ENCODE results near the gene TSPAN6.

The TSPAN6 gene

GRCh38 chrX:100647095-100647494 lies 10.5 kb upstream of the TSPAN6 start:
- no peak for DNase-seq

- DNase-seq = no peak
These were observed 8.5 kb upstream of the TSPAN6 start for GRCh38 chrX:100645106-100645505.

DNA sequence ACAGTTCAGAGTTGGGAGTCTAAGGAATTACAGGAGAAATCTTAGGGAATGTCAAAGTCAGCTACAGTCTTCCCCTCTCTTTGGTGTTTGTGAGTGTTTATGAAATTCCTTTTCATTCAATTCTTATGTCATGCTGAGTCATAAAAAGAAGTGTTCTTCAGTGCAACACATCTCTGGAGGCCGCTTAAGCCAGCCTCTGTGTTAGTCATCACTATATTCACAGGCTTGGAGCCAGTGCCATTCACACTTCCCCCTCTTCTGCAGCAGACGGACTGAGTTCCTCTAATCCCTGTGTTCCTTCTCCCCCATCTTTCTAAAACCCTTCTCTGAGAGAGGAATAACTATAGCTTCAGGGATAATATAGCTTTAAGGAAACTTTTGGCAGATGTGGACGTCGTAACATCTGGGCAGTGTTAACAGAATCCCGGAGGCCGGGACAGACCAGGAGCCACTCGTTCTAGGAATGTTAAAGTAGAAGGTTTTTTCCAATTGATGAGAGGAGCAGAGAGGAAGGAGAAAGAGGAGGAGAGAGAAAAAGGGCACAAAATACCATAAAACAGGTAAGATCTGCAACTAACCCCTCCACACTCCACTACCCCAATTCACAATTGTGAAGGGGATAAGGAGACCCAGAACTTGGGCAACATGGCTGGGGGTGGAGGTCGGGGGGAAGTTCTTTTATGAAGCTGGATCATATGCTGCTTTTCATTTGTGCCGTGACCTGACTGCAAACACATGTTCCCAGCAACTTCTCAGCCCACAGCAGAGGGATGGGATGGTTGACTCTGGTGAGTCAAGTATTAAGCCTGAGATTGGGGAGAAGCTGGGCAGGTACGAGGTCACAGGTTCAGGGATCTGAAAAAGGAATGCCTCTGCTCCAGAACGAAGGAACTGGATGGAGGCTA lies 7.6 kb upstream of the TSPAN6 start, which contains the start of gene SRPX2:
SRPX2 (plus strand) TSS at position 244 of the 905 bp plus-strand sequence. CDS start 2,124 bp downstream, outside the sequence.
- DNase-seq = no peak

DNA sequence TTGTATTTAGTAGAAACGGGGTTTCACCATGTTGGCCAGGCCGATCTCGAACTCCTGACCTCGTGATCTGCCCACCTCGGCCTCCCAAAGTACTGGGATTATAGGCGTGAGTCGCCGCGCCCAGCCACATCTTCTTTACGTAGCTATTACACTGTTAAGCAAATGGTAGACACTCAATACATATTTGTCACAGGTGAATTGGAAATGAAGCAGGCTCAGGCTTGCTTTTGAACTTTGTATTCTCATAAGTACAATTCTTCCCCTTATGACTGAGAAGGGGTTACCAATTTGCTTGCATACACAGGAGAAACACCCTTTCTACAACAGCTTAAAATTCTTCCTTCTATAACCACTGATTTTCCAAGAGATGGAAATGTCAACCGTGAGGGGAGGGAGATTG lies 6.6 kb upstream of the TSPAN6 start:
- DNase-seq = no peak

GRCh38 chrX:100642290-100642689 lies 5.7 kb upstream of the TSPAN6 start:
- no peak for DNase-seq

DNA sequence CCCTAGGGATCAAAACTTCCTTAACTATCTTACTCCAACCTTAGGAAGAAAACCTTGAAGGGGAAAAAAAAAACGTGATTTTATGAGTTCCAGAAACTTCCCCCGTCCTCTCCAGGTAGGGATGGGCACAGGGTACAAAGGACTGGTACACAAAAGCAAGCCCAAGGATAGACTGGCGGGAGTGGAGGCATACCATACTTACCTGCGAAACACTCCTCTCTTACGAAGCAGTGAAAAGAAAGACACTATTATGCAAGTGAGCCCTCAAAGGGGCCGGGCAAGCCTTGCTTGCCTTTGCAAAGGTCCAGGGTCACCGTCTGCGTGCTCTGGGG lies 651 bp downstream of the TSPAN6 start:
- no peak for DNase-seq

GRCh38 chrX:100635040-100635439 lies 1.6 kb downstream of the TSPAN6 start:
- no peak for DNase-seq

DNA sequence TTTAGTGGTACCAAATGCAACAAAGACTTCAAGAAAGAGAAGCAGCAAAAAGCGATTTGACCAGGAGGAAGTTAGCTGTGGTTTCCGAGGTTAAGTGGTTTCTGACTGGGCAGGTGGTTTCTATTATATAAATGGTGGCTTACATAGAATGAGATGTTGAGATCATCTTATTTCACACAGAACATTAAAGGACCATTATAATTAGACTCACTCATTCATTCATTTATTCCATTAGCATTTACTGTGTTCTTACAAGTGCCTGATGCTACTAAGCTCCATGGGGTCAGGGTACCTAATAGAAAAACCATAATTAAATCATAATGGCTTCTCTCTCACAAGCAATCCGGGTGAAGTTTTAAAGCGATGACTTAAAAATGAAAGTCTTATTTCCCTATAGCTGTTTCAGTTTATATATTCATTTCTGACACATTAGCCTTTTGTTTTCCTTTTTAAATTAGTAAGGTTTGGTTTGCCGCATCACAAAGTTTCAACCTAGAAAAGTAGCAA lies 10.6 kb downstream of the TSPAN6 start:
- no peak for DNase-seq

- no peak for DNase-seq
These were observed 13.6 kb downstream of the TSPAN6 start for GRCh38 chrX:100623001-100623400.

- no peak for DNase-seq
These were observed 21.6 kb downstream of the TSPAN6 start for GRCh38 chrX:100615005-100615404.

DNA sequence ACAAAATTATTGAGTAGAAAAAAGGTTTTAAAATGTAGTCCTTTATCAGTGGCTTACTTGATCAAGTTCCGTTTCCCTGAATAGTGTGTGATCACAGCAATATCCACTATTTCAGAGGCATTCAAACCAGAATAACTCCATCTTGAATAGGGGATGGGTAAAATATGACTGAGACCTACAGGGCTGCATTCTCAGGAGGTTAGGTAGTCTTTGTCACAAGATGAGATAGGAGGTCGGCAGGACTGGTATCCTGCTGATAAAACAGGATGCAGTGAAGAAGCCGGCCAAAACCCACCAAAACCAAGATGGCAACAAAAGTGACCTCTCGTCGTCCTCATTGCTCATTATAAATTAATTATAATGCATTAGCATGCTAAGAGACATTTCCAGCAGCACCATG lies 24.7 kb downstream of the TSPAN6 start:
- DNase-seq = no peak

GRCh38 chrX:100609591-100609990 lies 27.0 kb downstream of the TSPAN6 start:
- no peak for DNase-seq

DNA sequence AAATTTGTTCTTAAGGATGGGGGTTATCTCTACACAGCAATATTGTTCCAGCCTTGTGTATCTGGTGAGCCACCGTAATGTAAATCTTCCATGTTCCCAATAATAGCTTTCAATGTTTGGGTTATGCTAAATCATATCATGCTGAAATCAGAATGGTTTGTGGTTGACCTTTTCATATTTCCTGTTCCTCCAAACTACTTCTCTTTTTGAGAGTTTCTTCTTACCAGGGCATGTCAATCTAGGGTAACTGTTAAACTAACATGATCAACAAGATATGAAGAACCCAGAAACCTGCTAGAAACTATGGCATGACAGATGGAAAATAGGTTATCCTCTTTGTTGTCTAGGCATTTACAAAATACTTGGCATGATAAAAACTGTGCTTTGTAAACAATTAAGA lies 29.9 kb downstream of the TSPAN6 start:
- no peak for DNase-seq

GRCh38 chrX:100600758-100601157 lies 35.8 kb downstream of the TSPAN6 start:
- DNase-seq = no peak

GRCh38 chrX:100600340-100600739 lies 36.3 kb downstream of the TSPAN6 start:
- no peak for DNase-seq

DNA sequence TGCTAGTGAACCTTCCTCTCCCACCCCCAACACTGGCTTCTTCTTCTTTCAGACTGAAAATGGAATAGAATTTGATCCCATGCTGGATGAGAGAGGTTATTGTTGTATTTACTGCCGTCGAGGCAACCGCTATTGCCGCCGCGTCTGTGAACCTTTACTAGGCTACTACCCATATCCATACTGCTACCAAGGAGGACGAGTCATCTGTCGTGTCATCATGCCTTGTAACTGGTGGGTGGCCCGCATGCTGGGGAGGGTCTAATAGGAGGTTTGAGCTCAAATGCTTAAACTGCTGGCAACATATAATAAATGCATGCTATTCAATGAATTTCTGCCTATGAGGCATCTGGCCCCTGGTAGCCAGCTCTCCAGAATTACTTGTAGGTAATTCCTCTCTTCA lies 37.1 kb downstream of the TSPAN6 start:
- no peak for DNase-seq

- no peak for DNase-seq
These were observed 40.0 kb downstream of the TSPAN6 start for GRCh38 chrX:100596601-100597000.

DNA sequence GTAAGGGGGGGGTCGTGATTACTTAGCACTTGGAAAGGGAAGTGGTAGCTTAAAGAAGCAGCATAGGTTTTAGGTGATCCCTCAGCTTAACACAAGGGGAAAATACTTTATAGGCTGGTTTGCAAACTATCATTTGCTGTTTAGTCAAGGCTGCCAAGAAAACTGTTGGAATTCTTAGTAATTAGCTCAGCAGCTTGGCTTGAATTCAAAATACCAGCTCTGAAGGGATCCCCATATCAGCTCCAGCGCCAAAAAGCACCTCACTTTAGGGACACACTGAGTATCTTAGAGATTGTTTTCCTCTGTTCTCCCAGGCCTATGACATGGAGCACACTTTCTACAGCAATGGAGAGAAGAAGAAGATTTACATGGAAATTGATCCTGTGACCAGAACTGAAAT lies 43.0 kb downstream of the TSPAN6 start:
- DNase-seq = no peak

DNA sequence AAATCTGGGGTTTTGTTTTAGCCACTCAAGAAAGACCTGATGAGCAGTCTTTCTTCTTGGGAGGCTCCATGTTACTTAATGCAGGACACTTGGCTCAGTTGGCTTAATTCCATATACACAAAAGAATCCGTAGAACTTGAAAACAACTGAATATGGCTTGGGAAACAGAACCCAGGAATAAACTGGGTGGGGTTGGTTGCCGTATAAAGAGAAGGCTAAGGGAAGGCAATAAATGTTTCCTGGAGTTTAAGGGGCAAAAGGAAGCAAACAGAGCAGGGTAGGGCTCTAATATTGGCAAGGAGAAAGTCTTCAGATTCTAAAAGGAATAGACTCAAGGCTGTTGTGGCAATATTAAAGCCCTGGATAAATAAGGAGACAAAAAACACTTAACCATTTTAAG lies 43.5 kb downstream of the TSPAN6 start:
- DNase-seq = no peak

GRCh38 chrX:100591256-100592051 lies 45.2 kb downstream of the TSPAN6 start:
- DNase-seq = no peak

GRCh38 chrX:100587861-100588260 lies 48.7 kb downstream of the TSPAN6 start:
- DNase-seq = no peak

DNA sequence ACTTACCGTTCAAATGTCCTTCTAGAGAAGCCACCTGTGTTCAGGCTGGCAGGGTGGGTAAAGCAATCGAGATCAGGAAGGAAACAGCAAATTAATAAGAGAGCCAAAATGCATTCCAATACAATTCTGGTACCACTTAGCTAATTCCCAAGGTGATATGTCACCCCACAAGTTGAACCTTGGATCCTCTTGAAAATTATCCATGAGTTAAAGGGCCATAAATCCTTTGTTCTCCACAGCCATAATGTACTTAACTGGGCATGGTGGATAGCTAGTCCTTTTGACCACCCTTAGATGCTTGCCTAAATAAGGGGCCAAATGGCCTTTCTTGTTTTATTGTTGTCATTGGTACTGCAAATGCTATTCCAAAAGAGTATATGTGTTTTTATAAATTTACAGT lies 49.9 kb downstream of the TSPAN6 start:
- DNase-seq = no peak

DNA sequence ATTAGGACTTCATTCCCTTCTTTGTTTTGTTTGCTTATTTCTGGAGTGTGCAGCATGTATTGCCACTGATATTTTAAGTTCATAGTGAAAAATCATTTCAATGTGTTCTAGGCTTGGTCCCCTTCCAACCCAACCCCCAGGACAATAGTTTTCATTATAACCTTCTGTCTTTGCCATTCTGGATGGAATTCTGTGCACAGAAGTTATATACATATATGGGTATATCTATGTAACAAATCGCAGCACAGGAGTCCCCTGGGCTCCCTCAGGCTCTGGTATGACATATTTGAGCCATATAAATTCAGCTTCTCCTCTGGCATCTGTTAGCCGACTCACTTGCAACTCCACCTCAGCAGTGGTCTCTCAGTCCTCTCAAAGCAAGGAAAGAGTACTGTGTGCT lies 52.0 kb downstream of the TSPAN6 start, which contains the start of gene TNMD:
TNMD (plus strand) TSS at position 326 of the 400 bp plus-strand sequence. CDS start 83 bp downstream, outside the sequence.
- DNase-seq = no peak
